H9 (cell line): ENCODE measurements around the gene IDI2. TPM values are rescaled to one million over a fixed set of nuclear protein-coding genes. Genes with fewer than 3 reads are reported as not detected.
A peak's percentile ranks its signal among the peaks of the same experiment; 100 is the strongest.

Source experiments
- DNase-seq: peaks from one replicate; pipeline ENCODE4 v3.0.0-alpha.2; 2017
- H2AFZ ChIP-seq: one replicate; pipeline ENCODE4 v1.6.1; 2013; ENCODE audit warnings: mild to moderate bottlenecking, low read length, control low read depth, moderate library complexity
- H2AK5ac ChIP-seq: 2 replicates; pipeline ENCODE4 v1.6.1; 2013; ENCODE audit warnings: low read length, control low read depth, mixed read lengths; ENCODE audit not compliant: insufficient read length
- H2BK120ac ChIP-seq: one replicate; pipeline ENCODE4 v1.6.1; 2013; ENCODE audit warnings: low read depth, mild to moderate bottlenecking, low read length, control low read depth, inconsistent platforms; ENCODE audit not compliant: poor library complexity, severe bottlenecking
- H2BK12ac ChIP-seq: 2 replicates; pipeline ENCODE4 v1.6.1; 2013; ENCODE audit warnings: low read length, control low read depth, mixed read lengths, low read depth; ENCODE audit not compliant: insufficient read length
- H2BK15ac ChIP-seq: 2 replicates; pipeline ENCODE4 v1.6.1; 2013; ENCODE audit warnings: low read depth, low read length, control low read depth
- H2BK20ac ChIP-seq: one replicate; pipeline ENCODE4 v1.6.1; 2013; ENCODE audit warnings: low read depth, mild to moderate bottlenecking, low read length, control low read depth, inconsistent platforms; ENCODE audit not compliant: poor library complexity, severe bottlenecking
- H2BK5ac ChIP-seq: 2 replicates; pipeline ENCODE4 v1.6.1; 2013; ENCODE audit warnings: low read length, control low read depth, mixed read lengths; ENCODE audit not compliant: insufficient read length
- H3K14ac ChIP-seq: 2 replicates; pipeline ENCODE4 v1.6.1; 2013; ENCODE audit warnings: low read length, control low read depth; ENCODE audit not compliant: insufficient read depth
- H3K18ac ChIP-seq: 2 replicates; pipeline ENCODE4 v1.6.1; 2013; ENCODE audit warnings: low read depth, mild to moderate bottlenecking, mixed read lengths, low read length, control low read depth; ENCODE audit not compliant: insufficient read length
- H3K23ac ChIP-seq: 2 replicates; pipeline ENCODE4 v1.6.1; 2013; ENCODE audit warnings: low read length, control low read depth, mixed read lengths, low read depth; ENCODE audit not compliant: insufficient read length
- H3K23me2 ChIP-seq: 2 replicates; pipeline ENCODE4 v1.6.1; 2013; ENCODE audit warnings: low read depth, mild to moderate bottlenecking, mixed read lengths, low read length, control low read depth; ENCODE audit not compliant: insufficient read length, poor library complexity, severe bottlenecking
- H3K27ac ChIP-seq: 2 replicates; pipeline ENCODE4 v1.5.1; 2013; ENCODE audit warnings: low read length, control low read depth, mixed read lengths, low read depth; ENCODE audit not compliant: insufficient read length
- H3K27me3 ChIP-seq: 2 replicates; pipeline ENCODE4 v1.6.1; 2013; ENCODE audit warnings: low read length, control low read depth, inconsistent platforms; ENCODE audit not compliant: insufficient read depth
- H3K4ac ChIP-seq: 2 replicates; pipeline ENCODE4 v1.6.1; 2013; ENCODE audit warnings: low read depth, mild to moderate bottlenecking, control low read depth, inconsistent platforms, low read length, moderate library complexity
- H3K4me1 ChIP-seq: 2 replicates; pipeline ENCODE4 v1.6.1; 2013; ENCODE audit warnings: low read length, control low read depth, inconsistent platforms; ENCODE audit not compliant: insufficient read depth
- H3K4me2 ChIP-seq: 2 replicates; pipeline ENCODE4 v1.6.1; 2013; ENCODE audit warnings: low read length, control low read depth, mixed read lengths; ENCODE audit not compliant: insufficient read length, insufficient read depth
- H3K56ac ChIP-seq: 2 replicates; pipeline ENCODE4 v1.6.1; 2013; ENCODE audit warnings: low read depth, mild to moderate bottlenecking, mixed read lengths, low read length, control low read depth; ENCODE audit not compliant: insufficient read length
- H3K79me1 ChIP-seq: 2 replicates; pipeline ENCODE4 v1.6.1; 2013; ENCODE audit warnings: low read depth, mild to moderate bottlenecking, moderate library complexity, low read length, control low read depth, inconsistent platforms; ENCODE audit not compliant: insufficient read depth, poor library complexity, severe bottlenecking
- H3K79me2 ChIP-seq: 2 replicates; pipeline ENCODE4 v1.6.1; 2013; ENCODE audit warnings: low read length, control low read depth, inconsistent platforms; ENCODE audit not compliant: insufficient read depth
- H3K9ac ChIP-seq: 2 replicates; pipeline ENCODE4 v1.6.1; 2013; ENCODE audit warnings: low read length, control low read depth, mixed read lengths; ENCODE audit not compliant: insufficient read length; ENCODE audit errors: extremely low read depth
- H3K9me3 ChIP-seq: one replicate; pipeline ENCODE4 v1.6.1; 2013; ENCODE audit warnings: low read depth, low read length, inconsistent platforms; ENCODE audit not compliant: control insufficient read depth
- H3T11ph ChIP-seq: one replicate; pipeline ENCODE4 v1.6.1; 2013; ENCODE audit warnings: mild to moderate bottlenecking, low read length, control low read depth, inconsistent platforms
- H4K20me1 ChIP-seq: one replicate; pipeline ENCODE4 v1.6.1; 2013; ENCODE audit not compliant: control insufficient read depth, insufficient read length, insufficient read depth
- H4K5ac ChIP-seq: 2 replicates; pipeline ENCODE4 v1.6.1; 2013; ENCODE audit warnings: low read depth, mild to moderate bottlenecking, mixed read lengths, low read length, control low read depth; ENCODE audit not compliant: insufficient read length
- H4K8ac ChIP-seq: replicated peaks from 2 replicates; pipeline ENCODE4 v1.6.1; 2013; ENCODE audit warnings: low read length, control low read depth, mixed read lengths, low read depth; ENCODE audit not compliant: insufficient read length
- H4K91ac ChIP-seq: 2 replicates; pipeline ENCODE4 v1.6.1; 2013; ENCODE audit warnings: low read depth, mild to moderate bottlenecking, moderate library complexity, mixed read lengths, low read length, control low read depth; ENCODE audit not compliant: insufficient read length
- H3K27ac Mint-ChIP-seq, 3 experiments: 2 replicates in 2 of 3; 3 replicates in 1 of 3; pipeline ENCODE4 v1.8.0; 2020 to 2021; ENCODE audit warnings: mixed read lengths in 3 of 3, mild to moderate bottlenecking in 1 of 3, moderate library complexity in 1 of 3
- H3K27me3 Mint-ChIP-seq: 2 replicates; pipeline ENCODE4 v1.8.0; 2021; ENCODE audit warnings: low read depth, mild to moderate bottlenecking, moderate library complexity, mixed read lengths
- H3K36me3 Mint-ChIP-seq, 3 experiments: 2 replicates in 2 of 3; 3 replicates in 1 of 3; pipeline ENCODE4 v1.8.0; 2020 to 2021; ENCODE audit warnings: low read depth in 3 of 3, mixed read lengths in 3 of 3; ENCODE audit not compliant: insufficient read depth in 1 of 3
- H3K4me1 Mint-ChIP-seq, 2 experiments: 2 replicates each; pipeline ENCODE4 v1.8.0; 2020; ENCODE audit warnings: mixed read lengths in 2 of 2
- H3K4me3 Mint-ChIP-seq, 2 experiments: 2 replicates in 1 of 2; 3 replicates in 1 of 2; pipeline ENCODE4 v1.8.0; 2020 to 2021; ENCODE audit warnings: mild to moderate bottlenecking in 2 of 2, mixed read lengths in 2 of 2, moderate library complexity in 1 of 2
- H3K9me3 Mint-ChIP-seq, 2 experiments: 2 replicates in 1 of 2; 3 replicates in 1 of 2; pipeline ENCODE4 v1.8.0; 2020; ENCODE audit warnings: mild to moderate bottlenecking in 2 of 2, mixed read lengths in 2 of 2, moderate library complexity in 1 of 2
- CTCF ChIP-seq: fragments of 200-600 bp; sonication (generic); conservative IDR thresholded peaks from 3 replicates; pipeline ENCODE4 v1.8.0; 2021; ENCODE audit warnings: antibody characterized with exemption, mild to moderate bottlenecking
- WGBS: extraction: QIAGEN DNeasy Blood & Tissue Kit; methylation state at CpG from one replicate; pipeline ENCODE4 v1.1.7; 2013; ENCODE audit warnings: missing lambda C conversion rate, low lambda C conversion rate, mixed read lengths; ENCODE audit not compliant: insufficient read length; ENCODE audit errors: extremely low coverage; 5-methylcytosine and 5-hydroxymethylcytosine counted together
- total RNA-seq: library from RNA; stranded (reverse); gene quantifications from 2 replicates; pipeline ENCODE4 v1.2.1, GENCODE V29; 2021

The IDI2 gene
- total RNA-seq, 1 experiment from 2014 or later: not detected

- peaks cover 4 to 9% of the 10 kb centered on the region in 2 experiments; a peak in 3 of 4 replicates for H3K4me1 Mint-ChIP-seq
- no peak overlapping the region for H2BK20ac ChIP-seq
- no peak overlapping the region for H3K4me2 ChIP-seq
- H4K5ac ChIP-seq: no peak overlapping the region
- TF ChIP-seq CTCF: no peak
- H3T11ph ChIP-seq: no peak overlapping the region
- no peaks in the 10 kb centered on the region for H3K79me2 ChIP-seq
- no peak overlapping the region for H3K4ac ChIP-seq
- 0 out of 5 replicates have a peak, but pooled peaks cover 0 to 2% of the 10 kb centered on the region in 2 experiments for H3K9me3 Mint-ChIP-seq
- H4K20me1 ChIP-seq: no peaks in the 10 kb centered on the region
- no peaks in the 10 kb centered on the region for H3K27me3 ChIP-seq
- H3K4me3 Mint-ChIP-seq: no peak overlapping the region
- H3K79me1 ChIP-seq: no peaks in the 10 kb centered on the region
- H3K23ac ChIP-seq: no peak overlapping the region
- H4K91ac ChIP-seq: no peak overlapping the region
- no peak overlapping the region for H2BK12ac ChIP-seq
- H3K23me2 ChIP-seq: no peaks in the 10 kb centered on the region
- H3K14ac ChIP-seq: no peak overlapping the region
- no peak overlapping the region for H2AFZ ChIP-seq
- H3K27me3 Mint-ChIP-seq: no peaks in the 10 kb centered on the region
- WGBS: no CpG with 5 or more reads among the region's 10 CpGs
- peak overlapping the region in 1 of 3 experiments; percentile 36; a peak in 1 of 7 replicates for H3K27ac Mint-ChIP-seq
- H2BK15ac ChIP-seq: no peak overlapping the region
- H4K8ac ChIP-seq: no peak overlapping the region
- no peak overlapping the region for H2AK5ac ChIP-seq
- no peak for DNase-seq
- no peaks in the 10 kb centered on the region for H3K9me3 ChIP-seq
- H2BK5ac ChIP-seq: no peak overlapping the region
- peaks cover 39 to 65% (median 55%) of the 10 kb centered on the region in 3 experiments for H3K36me3 Mint-ChIP-seq
- no peak overlapping the region for H3K9ac ChIP-seq
- H3K18ac ChIP-seq: no peak overlapping the region
- H3K27ac ChIP-seq: no peak overlapping the region
- H3K56ac ChIP-seq: no peak overlapping the region
- no peaks in the 10 kb centered on the region for H3K4me1 ChIP-seq
- H2BK120ac ChIP-seq: no peak overlapping the region
Measured at GRCh38 chr10:1019362-1019761, 6.3 kb downstream of the IDI2 start.
